Ascending aorta (tissue), 2 donors: Measurements from ENCODE around the gene KIR3DL3. TPM values are rescaled to one million over a fixed set of nuclear protein-coding genes. Genes with fewer than 3 reads are reported as not detected.
"Not testable (repeated sequence)": the region's sequence is repeated elsewhere in the genome, so short reads cannot be mapped to it uniquely, and the experiment has no call there.

Source experiments
- DNase-seq, 2 donors: peaks; one replicate each; pipeline ENCODE4 v3.0.0-alpha.2; 2019; ENCODE audit warnings: low spot score in 2 of 2
- H3K27ac ChIP-seq, 2 donors: fragments of 200-600 bp; sonication (generic); one replicate each; pipeline ENCODE4 v1.5.1; 2016 to 2017; ENCODE audit warnings: mild to moderate bottlenecking in 1 of 2
- H3K27me3 ChIP-seq: fragments of 200-600 bp; sonication (generic); one replicate; pipeline ENCODE4 v1.5.1; 2017
- H3K36me3 ChIP-seq, 2 donors: fragments of 200-600 bp; sonication (generic); one replicate each; pipeline ENCODE4 v1.5.1; 2016
- H3K4me1 ChIP-seq, 2 donors: fragments of 200-600 bp; sonication (generic); one replicate each; pipeline ENCODE4 v1.5.1; 2016 to 2017; ENCODE audit warnings: mild to moderate bottlenecking in 1 of 2
- H3K4me3 ChIP-seq, 2 donors: fragments of 200-600 bp; sonication (generic); one replicate each; pipeline ENCODE4 v1.5.1; 2016 to 2017; ENCODE audit warnings: mild to moderate bottlenecking in 1 of 2
- H3K9me3 ChIP-seq, 2 donors: fragments of 200-600 bp; sonication (generic); one replicate each; pipeline ENCODE4 v1.5.1; 2016
- intact Hi-C: fragments of 100-400 bp; cut with DNase I; formaldehyde crosslinking; loops from one replicate; pipeline ENCODE4 v1.15.1; 2023
- total RNA-seq: library from RNA; depleted of rRNA; stranded (reverse); fragments of >200 nt; gene quantifications from one replicate; pipeline ENCODE4 v1.1.0, GENCODE V29; 2016
- TF ChIP-seq, protein P1 (sequence below), 3 experiments: fragments of 200-600 bp in 2 of 3; fragments of 450-650 bp in 1 of 3; sonication (generic) in 2 of 3; IDR thresholded peaks; one replicate each; pipeline ENCODE4 v1.5.1; 2016 to 2019; ENCODE audit warnings: antibody characterized with exemption in 3 of 3, mild to moderate bottlenecking in 1 of 3, moderate library complexity in 1 of 3

The KIR3DL3 gene
- total RNA-seq, 1 donor from 2014 or later = not detected

DNA sequence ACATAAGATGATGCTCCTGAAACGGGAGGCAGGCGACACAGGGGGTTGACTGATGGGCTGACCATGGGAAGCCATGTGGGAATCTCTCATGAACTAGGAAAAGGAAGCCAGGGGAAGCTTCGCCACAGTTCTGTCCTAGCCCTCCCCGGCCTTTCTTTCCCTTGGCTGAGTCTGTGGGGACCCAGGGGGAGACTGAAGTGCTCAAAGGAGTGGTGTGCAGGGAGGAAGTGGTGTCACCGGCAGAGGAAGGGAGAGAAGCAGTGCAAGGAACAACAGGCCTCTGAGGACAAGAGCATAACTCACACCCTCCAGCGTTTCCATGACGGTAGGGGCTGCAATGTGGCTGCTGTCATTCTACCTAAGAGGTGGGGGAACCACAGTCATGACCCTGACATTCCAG lies 1.1 kb downstream of the KIR3DL3 start:
- intact Hi-C loops = no loop called here
- Histone ChIP-seq H3K27me3 (no peaks in the 10 kb centered on the region), H3K4me1 (no peaks in the 10 kb centered on the region), H3K36me3 (no peaks in the 10 kb centered on the region), H3K9me3 (peaks cover 0 to 15% of the 10 kb centered on the region in 2 donors), H3K27ac (no peak overlapping the region), H3K4me3 (no peak overlapping the region)
- no peak for DNase-seq
- TF ChIP-seq, protein P1, sequence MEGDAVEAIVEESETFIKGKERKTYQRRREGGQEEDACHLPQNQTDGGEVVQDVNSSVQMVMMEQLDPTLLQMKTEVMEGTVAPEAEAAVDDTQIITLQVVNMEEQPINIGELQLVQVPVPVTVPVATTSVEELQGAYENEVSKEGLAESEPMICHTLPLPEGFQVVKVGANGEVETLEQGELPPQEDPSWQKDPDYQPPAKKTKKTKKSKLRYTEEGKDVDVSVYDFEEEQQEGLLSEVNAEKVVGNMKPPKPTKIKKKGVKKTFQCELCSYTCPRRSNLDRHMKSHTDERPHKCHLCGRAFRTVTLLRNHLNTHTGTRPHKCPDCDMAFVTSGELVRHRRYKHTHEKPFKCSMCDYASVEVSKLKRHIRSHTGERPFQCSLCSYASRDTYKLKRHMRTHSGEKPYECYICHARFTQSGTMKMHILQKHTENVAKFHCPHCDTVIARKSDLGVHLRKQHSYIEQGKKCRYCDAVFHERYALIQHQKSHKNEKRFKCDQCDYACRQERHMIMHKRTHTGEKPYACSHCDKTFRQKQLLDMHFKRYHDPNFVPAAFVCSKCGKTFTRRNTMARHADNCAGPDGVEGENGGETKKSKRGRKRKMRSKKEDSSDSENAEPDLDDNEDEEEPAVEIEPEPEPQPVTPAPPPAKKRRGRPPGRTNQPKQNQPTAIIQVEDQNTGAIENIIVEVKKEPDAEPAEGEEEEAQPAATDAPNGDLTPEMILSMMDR (IDR thresholded peaks at IDR 0.05) = no peak

DNA sequence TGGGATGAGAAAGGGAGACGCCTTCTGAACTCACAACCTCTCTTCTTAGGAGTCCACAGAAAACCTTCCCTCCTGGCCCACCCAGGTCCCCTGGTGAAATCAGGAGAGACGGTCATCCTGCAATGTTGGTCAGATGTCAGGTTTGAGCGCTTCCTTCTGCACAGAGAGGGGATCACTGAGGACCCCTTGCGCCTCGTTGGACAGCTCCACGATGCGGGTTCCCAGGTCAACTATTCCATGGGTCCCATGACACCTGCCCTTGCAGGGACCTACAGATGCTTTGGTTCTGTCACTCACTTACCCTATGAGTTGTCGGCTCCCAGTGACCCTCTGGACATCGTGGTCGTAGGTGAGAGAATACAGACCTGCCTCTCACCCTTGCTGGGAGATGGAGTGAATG lies 3.3 kb downstream of the KIR3DL3 start:
- Histone ChIP-seq H3K27ac (no peak overlapping the region), H3K4me3 (no peak overlapping the region), H3K4me1 (no peaks in the 10 kb centered on the region), H3K9me3 (no peaks in the 10 kb centered on the region), H3K27me3 (no peaks in the 10 kb centered on the region), H3K36me3 (no peaks in the 10 kb centered on the region)
- TF ChIP-seq, protein P1 (IDR thresholded peaks at IDR 0.05) = no peak
- DNase-seq = no peak
- intact Hi-C loops = no loop called here

DNA sequence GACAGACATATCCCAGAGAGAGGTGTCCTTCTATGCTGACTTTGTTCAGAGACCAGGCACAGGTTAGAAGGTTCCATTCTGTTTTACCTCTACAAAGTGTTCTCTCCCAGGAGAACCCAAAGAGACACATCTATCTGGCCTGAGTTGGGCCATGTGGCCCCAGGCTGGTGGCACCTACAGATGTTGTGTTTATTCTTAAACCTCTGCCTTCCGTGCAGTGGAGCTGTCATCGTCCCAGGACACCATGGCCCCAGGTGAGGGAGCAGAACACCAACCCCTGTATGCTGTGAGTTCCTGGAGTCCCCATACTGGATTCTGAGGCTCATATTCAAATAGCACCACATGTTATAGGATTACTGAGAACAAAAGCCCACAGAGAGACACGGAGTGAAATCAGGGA lies 3.9 kb downstream of the KIR3DL3 start:
- Histone ChIP-seq H3K36me3 (no peaks in the 10 kb centered on the region), H3K9me3 (no peaks in the 10 kb centered on the region), H3K4me1 (no peaks in the 10 kb centered on the region), H3K4me3 (no peak overlapping the region), H3K27ac (no peak overlapping the region), H3K27me3 (no peaks in the 10 kb centered on the region)
- intact Hi-C loops = no loop called here
- DNase-seq = no peak
- TF ChIP-seq, protein P1 (IDR thresholded peaks at IDR 0.05) = no peak

DNA sequence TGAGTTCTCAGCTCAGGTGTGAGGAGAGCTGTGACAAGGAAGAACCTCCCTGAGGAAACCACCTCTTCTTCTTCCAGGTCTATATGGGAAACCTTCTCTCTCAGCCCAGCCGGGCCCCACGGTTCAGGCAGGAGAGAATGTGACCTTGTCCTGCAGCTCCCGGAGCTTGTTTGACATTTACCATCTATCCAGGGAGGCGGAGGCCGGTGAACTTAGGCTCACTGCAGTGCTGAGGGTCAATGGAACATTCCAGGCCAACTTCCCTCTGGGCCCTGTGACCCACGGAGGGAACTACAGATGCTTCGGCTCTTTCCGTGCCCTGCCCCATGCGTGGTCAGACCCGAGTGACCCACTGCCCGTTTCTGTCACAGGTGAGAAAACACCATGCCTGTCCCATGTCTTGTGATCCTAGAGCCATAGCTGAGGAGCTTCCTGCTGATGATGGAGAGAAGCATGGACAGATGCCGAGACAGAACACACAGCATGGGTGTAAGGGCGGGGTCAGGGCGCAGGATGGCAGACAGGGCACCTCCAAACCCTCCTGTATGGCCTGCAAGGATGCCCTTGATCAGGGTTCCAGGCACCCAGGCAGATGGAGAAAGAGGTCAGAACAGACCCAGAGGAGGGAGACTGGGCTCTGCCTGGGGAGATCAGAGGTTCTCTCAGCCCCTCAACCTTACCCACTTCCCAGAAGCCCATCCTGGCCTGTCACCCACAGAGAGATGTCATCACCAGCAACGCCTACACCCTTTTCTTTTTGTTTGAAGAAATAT lies 5.4 kb downstream of the KIR3DL3 start:
- Histone ChIP-seq H3K36me3 (no peaks in the 10 kb centered on the region), H3K27ac (no peak overlapping the region), H3K4me1 (no peaks in the 10 kb centered on the region), H3K27me3 (no peaks in the 10 kb centered on the region), H3K4me3 (no peak overlapping the region), H3K9me3 (no peaks in the 10 kb centered on the region)
- no peak for DNase-seq
- TF ChIP-seq, protein P1 (IDR thresholded peaks at IDR 0.05) = no peak
- intact Hi-C loops = no loop called here

DNA sequence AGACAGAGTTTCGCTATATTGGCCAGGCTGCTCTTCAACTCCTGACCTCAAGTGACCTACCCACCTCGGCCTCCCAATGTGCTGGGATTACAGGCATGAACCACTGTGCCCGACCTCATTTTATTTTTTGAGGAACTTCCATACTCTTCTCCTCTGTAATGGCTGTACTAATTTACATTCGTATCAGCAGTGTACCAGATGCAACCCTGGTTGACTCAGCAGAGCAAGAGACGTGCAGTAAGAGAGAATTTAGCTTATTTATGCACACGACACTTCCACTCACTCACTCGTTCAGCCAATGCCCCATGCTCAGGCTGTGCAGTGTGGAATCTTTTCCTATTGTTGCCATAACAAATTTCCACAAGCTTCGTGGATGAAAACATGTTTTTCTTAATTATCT lies 6.9 kb downstream of the KIR3DL3 start:
- H3K9me3 ChIP-seq = no peaks in the 10 kb centered on the region
- no peaks in the 10 kb centered on the region for H3K27me3 ChIP-seq
- no peaks in the 10 kb centered on the region for H3K36me3 ChIP-seq
- TF ChIP-seq, protein P1 (IDR thresholded peaks at IDR 0.05) = no peak
- intact Hi-C loops = no loop called here
- no peak for DNase-seq
- H3K27ac ChIP-seq = no peak overlapping the region
- no peaks in the 10 kb centered on the region for H3K4me1 ChIP-seq
- no peak overlapping the region for H3K4me3 ChIP-seq

DNA sequence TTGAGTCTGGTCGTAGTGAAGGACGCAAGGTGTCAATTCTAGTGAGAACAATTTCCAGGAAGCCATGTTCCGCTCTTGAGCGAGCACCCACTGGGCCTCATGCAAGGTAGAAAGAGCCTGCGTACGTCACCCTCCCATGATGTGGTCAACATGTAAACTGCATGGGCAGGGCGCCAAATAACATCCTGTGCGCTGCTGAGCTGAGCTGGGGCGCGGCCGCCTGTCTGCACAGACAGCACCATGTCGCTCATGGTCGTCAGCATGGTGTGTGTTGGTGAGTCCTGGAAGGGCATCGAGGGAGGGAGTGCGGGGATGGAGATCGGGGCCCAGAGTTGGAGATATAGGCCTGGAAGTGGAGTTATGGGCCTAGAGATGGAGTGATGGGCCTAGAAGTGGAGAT lies 14.1 kb downstream of the KIR3DL3 start, which contains the start of gene KIR2DL3:
Gene KIR2DL3 (plus strand): TSS at position 208 of the 400 bp plus-strand sequence. CDS start 33 bp downstream, at position 241.
- H3K4me3 ChIP-seq, H3K4me1 ChIP-seq, H3K27ac ChIP-seq, H3K27me3 ChIP-seq, H3K9me3 ChIP-seq, intact Hi-C loops, DNase-seq, H3K36me3 ChIP-seq: not testable (repeated sequence)
